A549 (cell line): ENCODE measurements around the gene OCRL. TPM values are rescaled to one million over a fixed set of nuclear protein-coding genes. Genes with fewer than 3 reads are reported as not detected.

Source experiments
- ATAC-seq, 2 experiments: fragments of 200-7000 bp in 1 of 2; fragments of >200 bp in 1 of 2; cut with Nextera tagmentation in 1 of 2; cut with Tn5 transposase in 1 of 2; 3 replicates each; pipeline versions ENCODE4 v1.8.0 to v1.9.1; 2018 to 2020; ENCODE audit warnings: mild to moderate bottlenecking in 1 of 2, moderate library complexity in 1 of 2
- CTCF ChIA-PET: fragments of 300-600 bp; sonication (Branson Sonifier 250); formaldehyde crosslinking; extraction: SDS; loops from one replicate; lab custom pipeline; 2021; ENCODE audit warnings: antibody characterized with exemption, inconsistent platforms; lab: Yijun Ruan, JAX
- POLR2A ChIA-PET: fragments of 350-600 bp; formaldehyde crosslinking; extraction: SDS; loops from one replicate; lab custom pipeline; 2021; ENCODE audit warnings: antibody characterized with exemption, inconsistent platforms; lab: Yijun Ruan, JAX
- DNase-seq, 2 experiments: peaks; one replicate each; pipeline versions ENCODE4 v3.0.0 to v3.0.0-alpha.2; 2011 to 2016; ENCODE audit warnings: low read depth in 1 of 2, low spot score in 1 of 2
- FAIRE-seq: peaks from 2 replicates; lab custom pipeline; 2011; peaks lifted over from hg19 to GRCh38; lab: Jason Lieb, UNC
- H3K27ac ChIP-seq, 2 experiments: fragments of >200 bp; sonication (Bioruptor Twin); formaldehyde crosslinking; 3 replicates each; pipeline ENCODE4 v1.5.1; 2016 to 2017
- H3K4me1 ChIP-seq: fragments of >200 bp; sonication (Bioruptor Twin); formaldehyde crosslinking; 3 replicates; pipeline ENCODE4 v1.6.1; 2016
- H3K4me2 ChIP-seq: fragments of >200 bp; sonication (Bioruptor Twin); formaldehyde crosslinking; 3 replicates; pipeline ENCODE4 v1.6.1; 2016
- H3K4me3 ChIP-seq: fragments of >200 bp; sonication (Bioruptor Twin); formaldehyde crosslinking; 3 replicates; pipeline ENCODE4 v1.5.1; 2016
- H3K9me3 ChIP-seq: fragments of >200 bp; sonication (Bioruptor Twin); formaldehyde crosslinking; 3 replicates; pipeline ENCODE4 v1.6.1; 2016
- CEBPB ChIP-seq, 2 experiments: fragments of >200 bp in 1 of 2; sonication (Bioruptor Twin) in 1 of 2; formaldehyde crosslinking in 1 of 2; IDR thresholded peaks; 2 replicates each; pipeline ENCODE4 v1.6.1; 2012 to 2016
- EHF ChIP-seq: fragments of 250-450 bp; sonication (Bioruptor Pico); IDR thresholded peaks from 2 replicates; pipeline ENCODE4 v1.5.0; 2020; ENCODE audit warnings: mild to moderate bottlenecking
- EHMT2 ChIP-seq: fragments of 200-600 bp; sonication (generic); IDR thresholded peaks from 2 replicates; pipeline ENCODE4 v1.6.1; 2016; ENCODE audit warnings: antibody characterized with exemption, low read depth, mild to moderate bottlenecking, moderate library complexity
- ESRRA ChIP-seq: fragments of 150-350 bp; IDR thresholded peaks from 2 replicates; pipeline ENCODE4 v1.6.1; 2014; ENCODE audit warnings: mild to moderate bottlenecking, low read length, borderline replicate concordance
- HOXB13 ChIP-seq: fragments of 250-450 bp; sonication (Bioruptor Pico); IDR thresholded peaks from 2 replicates; pipeline ENCODE4 v1.5.0; 2020; ENCODE audit warnings: low read depth, mild to moderate bottlenecking, moderate library complexity
- JUNB ChIP-seq: fragments of >200 bp; sonication (Bioruptor Twin); formaldehyde crosslinking; IDR thresholded peaks from 2 replicates; pipeline ENCODE4 v1.6.1; 2016
- KDM1A ChIP-seq: fragments of 200-600 bp; sonication (generic); IDR thresholded peaks from 2 replicates; pipeline ENCODE4 v1.6.1; 2016; ENCODE audit warnings: low read depth, mild to moderate bottlenecking
- KDM5A ChIP-seq: fragments of 200-600 bp; sonication (generic); IDR thresholded peaks from 2 replicates; pipeline ENCODE4 v1.6.1; 2016; ENCODE audit warnings: antibody characterized with exemption, mild to moderate bottlenecking
- MAFK ChIP-seq: fragments of 450-650 bp; IDR thresholded peaks from 2 replicates; pipeline ENCODE4 v1.6.1; 2014; ENCODE audit not compliant: partially characterized antibody
- MYC ChIP-seq: IDR thresholded peaks from 2 replicates; pipeline ENCODE4 v1.6.1; 2012; ENCODE audit warnings: mild to moderate bottlenecking, inconsistent platforms, low read length, improper control_type of control experiment, borderline replicate concordance
- NFE2L2 ChIP-seq: fragments of 150-350 bp; conservative IDR thresholded peaks from 2 replicates; pipeline ENCODE4 v1.6.1; 2014; ENCODE audit warnings: low read length
- NPAS2 ChIP-seq: fragments of 250-450 bp; sonication (Bioruptor Pico); IDR thresholded peaks from 2 replicates; pipeline ENCODE4 v1.8.0; 2022; ENCODE audit warnings: mild to moderate bottlenecking, moderate library complexity, borderline replicate concordance
- PHF8 ChIP-seq: fragments of 200-600 bp; sonication (generic); IDR thresholded peaks from 2 replicates; pipeline ENCODE4 v1.6.1; 2016; ENCODE audit warnings: low read depth, mild to moderate bottlenecking, antibody characterized with exemption, moderate library complexity, borderline replicate concordance
- POLR2A ChIP-seq: IDR thresholded peaks from 2 replicates; pipeline ENCODE4 v1.6.1; 2012; ENCODE audit warnings: mild to moderate bottlenecking, low read length
- POLR2AphosphoS2 ChIP-seq: conservative IDR thresholded peaks from 2 replicates; pipeline ENCODE4 v1.6.1; 2012; ENCODE audit warnings: low read length, improper control_type of control experiment, inconsistent platforms
- RARB ChIP-seq: fragments of 250-450 bp; sonication (Bioruptor Pico); IDR thresholded peaks from 2 replicates; pipeline ENCODE4 v1.8.0; 2021; ENCODE audit warnings: mild to moderate bottlenecking, moderate library complexity
- TFCP2L1 ChIP-seq: fragments of 250-450 bp; sonication (Bioruptor Pico); IDR thresholded peaks from 2 replicates; pipeline ENCODE4 v1.5.0; 2021; ENCODE audit warnings: mild to moderate bottlenecking
- WGBS: methylation state at CpG from one replicate; pipeline ENCODE4 v1.1.6; 2017; ENCODE audit errors: missing lambda C conversion rate; 5-methylcytosine and 5-hydroxymethylcytosine counted together
- polyA plus RNA-seq, 4 experiments: library from polyadenylated mRNA; depleted of rRNA in 3 of 4; stranded (reverse); fragments of >200 nt; fragmentation: RNase III in 1 of 4; extraction: RNeasy Plus Mini Kit Qiagen cat#74134 plus additional on column Dnase treatment in 1 of 4; gene quantifications; 2 replicates in 3 of 4; 3 replicates in 1 of 4; pipeline ENCODE4 v1.2.3, GENCODE V29; 2011 to 2017
- TF ChIP-seq, protein P1 (sequence below): IDR thresholded peaks from 2 replicates; pipeline ENCODE4 v1.6.1; 2012
- TF ChIP-seq, protein P2 (sequence below): IDR thresholded peaks from 2 replicates; pipeline ENCODE4 v1.6.1; 2012; ENCODE audit warnings: low read depth, borderline replicate concordance
- TF ChIP-seq, protein P3 (sequence below): fragments of >200 bp; sonication (Bioruptor Twin); formaldehyde crosslinking; IDR thresholded peaks from 3 replicates; pipeline ENCODE4 v1.6.1; 2016

Gene OCRL
- polyA plus RNA-seq, 2 of the 4 experiments (the other 2 are of a cell fraction): 22.4 to 49.0 TPM

DNA sequence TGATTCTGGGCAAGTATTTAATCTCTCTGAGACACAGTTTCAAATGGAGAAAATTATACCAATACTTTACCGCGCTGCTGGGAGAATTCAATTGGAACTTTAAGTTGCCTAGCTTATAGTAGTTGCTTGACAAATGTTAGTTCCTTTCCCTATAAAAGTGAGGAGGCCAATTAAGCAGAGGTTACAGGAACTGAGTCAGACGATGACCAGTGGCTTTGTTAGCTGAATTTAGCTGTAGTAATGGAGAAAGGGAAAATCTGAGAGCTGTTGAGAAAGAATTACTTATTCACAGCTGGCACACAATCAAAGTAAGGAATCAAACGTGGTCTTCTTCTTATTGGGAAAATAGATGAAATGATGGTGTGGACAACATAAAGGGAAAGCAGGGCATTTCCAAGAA lies 46.4 kb upstream of the OCRL start:
- ChIA-PET CTCF (no interaction called here), POLR2A (no interaction called here)
- Histone ChIP-seq H3K4me2 (no peak overlapping the region), H3K27ac (no peak overlapping the region), H3K9me3 (no peaks in the 10 kb centered on the region), H3K4me1 (peaks cover 17% of the 10 kb centered on the region)
- ATAC-seq (no peak), FAIRE-seq (no peak)
- 63% methylated on average over 4 of the region's 4 CpGs for WGBS
- no peak for TF ChIP-seq JUNB
- TF ChIP-seq RARB (CRISPR knock-in tag): no peak
- TF ChIP-seq EHMT2: no peak
- TF ChIP-seq, all 56 proteins: peak for 0
- no peak overlapping the region for H3K4me3 ChIP-seq
- no peak for DNase-seq

DNA sequence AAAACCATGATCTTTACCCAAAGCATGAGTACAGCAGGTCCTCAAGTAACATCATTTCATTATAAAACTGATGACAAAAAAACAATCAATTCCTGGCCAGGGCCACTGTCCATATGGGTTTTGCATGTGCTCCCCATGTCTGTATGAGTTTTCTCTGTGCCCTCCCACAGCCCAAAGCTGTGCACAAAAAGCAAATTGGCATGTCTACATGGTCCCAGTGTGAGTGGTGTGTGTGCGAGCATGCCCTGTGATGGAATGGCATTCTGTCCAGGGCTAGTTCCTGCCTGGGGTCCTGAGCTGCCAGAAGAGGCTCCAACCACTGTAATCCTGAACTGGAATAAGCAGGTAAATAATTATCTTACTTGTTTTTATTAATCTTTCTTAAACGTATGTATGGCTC lies 45.2 kb upstream of the OCRL start:
- ATAC-seq: no peak
- no peak overlapping the region for H3K27ac ChIP-seq
- CTCF ChIA-PET: no interaction called here
- TF ChIP-seq KDM5A (no peak), POLR2AphosphoS2 (no peak), ESRRA (no peak), EHF (CRISPR knock-in tag) (no peak)
- TF ChIP-seq, all 56 proteins: peak for 0
- DNase-seq (no peak), FAIRE-seq (no peak)
- Histone ChIP-seq H3K4me2 (no peak overlapping the region), H3K9me3 (no peaks in the 10 kb centered on the region), H3K4me3 (no peak overlapping the region), H3K4me1 (peaks cover 17% of the 10 kb centered on the region)
- WGBS: 83% methylated on average over 2 of the region's 2 CpGs
- POLR2A ChIA-PET: no interaction called here

DNA sequence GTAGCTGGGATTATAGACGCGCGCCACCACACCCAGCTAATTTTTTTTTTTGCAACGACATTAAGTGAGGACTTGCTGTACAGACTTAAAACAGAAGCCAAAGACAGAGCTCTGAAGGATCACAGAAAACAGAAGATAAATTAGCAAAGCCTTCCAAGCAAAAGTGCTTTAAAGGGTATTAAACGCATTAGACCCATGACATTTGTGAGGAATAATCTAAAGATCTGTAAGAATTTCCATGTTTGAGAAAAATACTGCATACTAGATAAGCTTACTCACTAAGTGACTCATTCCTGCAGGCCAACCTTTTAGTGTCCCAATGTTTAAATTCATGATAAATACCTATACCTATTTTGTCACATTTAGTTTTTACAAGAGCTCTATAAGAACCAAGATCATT lies 44.2 kb upstream of the OCRL start:
- WGBS: 84% methylated on average over 5 of the region's 5 CpGs
- no peak for TF ChIP-seq JUNB
- no peak for TF ChIP-seq POLR2A
- no peak for TF ChIP-seq NPAS2 (CRISPR knock-in tag)
- peaks cover 17% of the 10 kb centered on the region for H3K4me1 ChIP-seq
- CTCF ChIA-PET: no interaction called here
- H3K4me3 ChIP-seq: no peak overlapping the region
- no peak overlapping the region for H3K27ac ChIP-seq
- POLR2A ChIA-PET: no interaction called here
- DNase-seq (no peak), FAIRE-seq (no peak), ATAC-seq (no peak; a peak in 1 of 6 replicates)
- H3K9me3 ChIP-seq: no peaks in the 10 kb centered on the region
- H3K4me2 ChIP-seq: no peak overlapping the region

DNA sequence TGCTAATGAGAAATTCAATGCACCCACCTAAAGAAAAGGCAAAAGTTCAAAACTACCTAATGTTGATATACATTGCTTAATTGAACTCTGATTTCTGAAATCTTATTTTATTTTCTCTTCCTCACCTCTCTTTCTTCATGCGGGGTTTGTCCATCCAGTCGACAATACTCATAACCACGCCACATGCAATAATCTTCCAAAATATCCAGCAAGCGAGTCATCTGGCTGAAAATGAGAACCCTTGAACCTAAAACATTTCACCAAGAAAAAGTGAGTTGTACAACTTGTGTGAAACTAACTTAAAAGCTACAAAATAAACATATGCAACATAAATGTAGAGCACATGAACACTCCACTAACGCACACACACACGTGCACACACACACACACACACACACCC lies 43.4 kb upstream of the OCRL start:
- FAIRE-seq (no peak), ATAC-seq (no peak), DNase-seq (no peak)
- H3K4me1 ChIP-seq: peaks cover 17% of the 10 kb centered on the region
- POLR2A ChIA-PET: no interaction called here
- H3K27ac ChIP-seq: no peak overlapping the region
- H3K4me2 ChIP-seq: peak overlapping the region; percentile 14; the same call in 1 of the 3 replicates
- no peak overlapping the region for H3K4me3 ChIP-seq
- H3K9me3 ChIP-seq: no peaks in the 10 kb centered on the region
- CTCF ChIA-PET: no interaction called here
- 82% methylated on average over 6 of the region's 6 CpGs for WGBS
- TF ChIP-seq RARB (CRISPR knock-in tag): no peak
- TF ChIP-seq MYC: no peak
- no peak for TF ChIP-seq NFE2L2
- no peak for TF ChIP-seq KDM5A
- TF ChIP-seq PHF8: no peak
- no peak for TF ChIP-seq MAFK
- TF ChIP-seq, protein P1, sequence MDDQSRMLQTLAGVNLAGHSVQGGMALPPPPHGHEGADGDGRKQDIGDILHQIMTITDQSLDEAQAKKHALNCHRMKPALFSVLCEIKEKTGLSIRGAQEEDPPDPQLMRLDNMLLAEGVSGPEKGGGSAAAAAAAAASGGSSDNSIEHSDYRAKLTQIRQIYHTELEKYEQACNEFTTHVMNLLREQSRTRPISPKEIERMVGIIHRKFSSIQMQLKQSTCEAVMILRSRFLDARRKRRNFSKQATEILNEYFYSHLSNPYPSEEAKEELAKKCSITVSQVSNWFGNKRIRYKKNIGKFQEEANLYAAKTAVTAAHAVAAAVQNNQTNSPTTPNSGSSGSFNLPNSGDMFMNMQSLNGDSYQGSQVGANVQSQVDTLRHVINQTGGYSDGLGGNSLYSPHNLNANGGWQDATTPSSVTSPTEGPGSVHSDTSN: no peak
- TF ChIP-seq, protein P2, sequence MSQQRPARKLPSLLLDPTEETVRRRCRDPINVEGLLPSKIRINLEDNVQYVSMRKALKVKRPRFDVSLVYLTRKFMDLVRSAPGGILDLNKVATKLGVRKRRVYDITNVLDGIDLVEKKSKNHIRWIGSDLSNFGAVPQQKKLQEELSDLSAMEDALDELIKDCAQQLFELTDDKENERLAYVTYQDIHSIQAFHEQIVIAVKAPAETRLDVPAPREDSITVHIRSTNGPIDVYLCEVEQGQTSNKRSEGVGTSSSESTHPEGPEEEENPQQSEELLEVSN: no peak
- TF ChIP-seq CEBPB (IDR thresholded peaks at IDR 0.05): no peak
- TF ChIP-seq KDM1A: no peak
- no peak for TF ChIP-seq TFCP2L1 (CRISPR knock-in tag)
- TF ChIP-seq HOXB13: no peak
- TF ChIP-seq, protein P3, sequence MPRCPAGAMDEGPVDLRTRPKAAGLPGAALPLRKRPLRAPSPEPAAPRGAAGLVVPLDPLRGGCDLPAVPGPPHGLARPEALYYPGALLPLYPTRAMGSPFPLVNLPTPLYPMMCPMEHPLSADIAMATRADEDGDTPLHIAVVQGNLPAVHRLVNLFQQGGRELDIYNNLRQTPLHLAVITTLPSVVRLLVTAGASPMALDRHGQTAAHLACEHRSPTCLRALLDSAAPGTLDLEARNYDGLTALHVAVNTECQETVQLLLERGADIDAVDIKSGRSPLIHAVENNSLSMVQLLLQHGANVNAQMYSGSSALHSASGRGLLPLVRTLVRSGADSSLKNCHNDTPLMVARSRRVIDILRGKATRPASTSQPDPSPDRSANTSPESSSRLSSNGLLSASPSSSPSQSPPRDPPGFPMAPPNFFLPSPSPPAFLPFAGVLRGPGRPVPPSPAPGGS: no peak
